Left renal pelvis (tissue), 4 donors: ENCODE data around the gene VRK2. TPM values are rescaled to one million over a fixed set of nuclear protein-coding genes. Genes with fewer than 3 reads are reported as not detected.

ENCODE experiments used
- DNase-seq, 4 donors: peaks; one replicate each; pipeline ENCODE4 v3.0.0-alpha.2; 2013; ENCODE audit warnings: low read depth in 4 of 4, low spot score in 3 of 4
- polyA plus RNA-seq, 4 donors: library from polyadenylated mRNA; unstranded; fragments of 120-200 nt; gene quantifications; one replicate each; pipeline ENCODE4 v1.2.1, GENCODE V29; 2013; ENCODE audit not compliant: insufficient read length in 4 of 4

VRK2 gene
- 10 to 100 TPM; 18.5 to 25.8 (median 22.1) TPM for polyA plus RNA-seq

DNA sequence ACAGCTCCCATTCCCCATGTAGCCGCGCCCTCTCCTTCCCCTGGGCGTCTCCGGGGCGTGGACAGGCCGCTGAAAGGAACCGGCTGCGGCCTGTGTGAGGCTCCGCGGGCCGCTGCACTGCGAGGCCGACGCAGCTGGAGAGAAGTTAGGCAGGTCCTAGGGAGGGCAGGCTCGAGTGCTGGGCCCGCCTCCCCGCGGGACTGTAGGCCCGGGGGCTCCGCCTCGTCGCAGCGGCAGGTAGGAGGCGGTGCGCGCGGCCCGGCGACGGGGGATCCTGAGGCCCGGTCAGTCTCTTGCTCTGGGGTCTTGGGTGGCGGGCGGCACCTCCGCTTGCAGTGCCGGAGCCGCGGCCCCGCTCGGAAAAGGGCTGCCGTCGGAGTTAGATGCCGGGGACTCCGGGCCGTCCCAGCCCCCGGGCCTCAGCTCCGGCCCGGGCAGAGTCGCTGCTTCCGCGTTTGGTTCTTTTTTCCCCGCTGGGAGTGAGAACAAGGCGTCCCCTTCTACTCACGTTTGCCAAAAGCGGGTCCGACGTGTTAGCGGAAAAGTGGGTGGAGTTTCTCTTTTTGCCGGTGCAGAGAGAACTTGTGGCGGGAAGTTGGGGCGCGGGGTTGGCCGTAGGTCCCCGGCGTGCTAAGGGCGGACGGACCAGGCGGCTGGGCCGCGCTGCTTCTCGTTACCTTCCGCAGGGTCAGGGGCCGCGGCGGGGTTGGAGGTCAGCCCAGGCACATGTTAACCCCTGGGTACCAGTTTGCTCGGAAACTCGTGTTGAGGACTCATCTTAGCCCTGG lies at the start of gene VRK2:
Gene VRK2, plus strand, starts transcription at position 222 of the 788 bp plus-strand sequence. CDS start 2,026 bp downstream, outside the sequence.
- DNase-seq = peak; percentile 71 to 81 (median 78)

DNA sequence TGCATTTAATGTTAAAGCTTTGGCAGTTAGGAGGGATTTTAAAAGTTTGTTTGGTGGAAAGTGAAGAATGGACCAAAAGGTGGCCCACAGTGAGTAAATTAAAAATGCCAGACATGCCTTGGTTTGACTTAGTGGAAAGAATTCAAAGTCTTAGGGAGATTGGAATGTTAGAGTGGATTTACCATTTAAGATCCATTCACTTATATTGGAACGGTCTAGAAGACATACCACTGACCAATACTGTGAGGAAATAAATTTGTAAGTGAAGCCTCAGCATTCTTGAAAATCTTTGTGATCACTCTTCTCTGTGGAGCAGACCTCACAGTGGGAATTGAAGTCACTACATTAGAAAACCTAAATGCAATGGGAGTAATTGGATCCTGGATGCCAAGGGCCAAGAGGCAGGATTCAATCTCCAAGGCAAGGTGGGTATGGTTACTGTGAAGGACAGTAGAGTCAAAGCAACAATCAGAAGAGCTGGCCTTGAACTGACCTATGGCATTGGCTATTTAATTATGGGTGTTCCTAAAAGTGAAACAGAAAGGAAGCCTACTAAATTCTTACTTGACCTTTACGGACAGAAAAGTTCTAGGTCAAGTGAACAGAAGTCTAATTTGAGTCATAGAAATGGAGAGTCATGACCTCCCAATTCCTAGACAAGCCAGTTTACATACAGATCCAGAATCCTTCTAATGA lies 40.2 kb upstream of the VRK2 start:
- DNase-seq = no peak

DNA sequence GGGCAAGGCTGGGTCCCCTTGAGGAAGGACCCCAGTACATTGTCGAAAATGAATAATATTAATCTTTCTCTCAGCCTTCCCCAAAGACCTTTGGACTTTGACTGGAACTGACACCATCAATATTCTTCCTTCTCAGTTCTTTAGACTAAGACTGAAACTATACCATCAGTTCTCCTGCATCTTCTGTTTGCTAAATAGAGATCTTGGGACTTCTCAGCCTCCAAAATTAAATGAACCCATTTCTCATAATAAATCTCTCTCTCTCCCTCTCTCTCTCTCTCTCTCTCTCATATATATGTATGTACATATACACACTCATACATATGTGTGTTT lies 39.7 kb upstream of the VRK2 start:
- no peak for DNase-seq

DNA sequence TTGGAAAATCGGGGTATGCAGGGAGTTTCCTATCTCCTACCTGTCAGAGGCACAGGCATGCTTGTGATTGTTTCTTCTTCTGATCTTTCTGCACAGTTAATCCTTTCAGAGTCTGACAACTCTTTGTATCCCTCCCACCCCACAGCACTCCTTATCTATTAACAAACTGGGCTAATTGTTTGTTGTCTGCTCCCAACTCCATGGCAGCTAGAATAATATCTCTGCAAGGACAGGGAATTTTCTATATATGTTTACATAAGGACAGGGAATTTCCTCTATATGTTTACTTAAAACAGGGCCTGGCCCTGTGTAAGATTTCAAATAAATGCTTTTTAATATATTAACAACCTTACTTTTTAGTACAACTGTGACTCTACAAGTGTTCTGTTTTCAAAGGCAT lies 36.0 kb upstream of the VRK2 start:
- DNase-seq = no peak

DNA sequence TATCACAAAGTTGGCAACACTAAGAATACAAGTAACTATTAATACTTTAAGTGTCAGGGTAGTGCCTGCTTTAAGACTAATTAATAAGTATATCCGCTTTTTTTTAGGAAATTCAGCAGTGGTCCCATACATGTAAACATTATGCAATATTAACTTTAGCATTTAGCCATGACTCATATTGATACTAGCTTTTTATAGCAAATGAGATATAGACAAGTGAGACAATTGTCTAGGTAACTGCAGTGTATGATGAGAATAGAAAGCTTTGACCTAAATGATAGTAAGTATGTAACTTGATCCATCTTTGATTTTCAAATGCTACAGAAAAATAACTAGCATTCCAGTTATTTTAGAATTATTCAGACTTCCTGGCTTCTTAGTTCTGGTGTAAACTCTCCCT lies 27.4 kb upstream of the VRK2 start:
- DNase-seq = no peak

DNA sequence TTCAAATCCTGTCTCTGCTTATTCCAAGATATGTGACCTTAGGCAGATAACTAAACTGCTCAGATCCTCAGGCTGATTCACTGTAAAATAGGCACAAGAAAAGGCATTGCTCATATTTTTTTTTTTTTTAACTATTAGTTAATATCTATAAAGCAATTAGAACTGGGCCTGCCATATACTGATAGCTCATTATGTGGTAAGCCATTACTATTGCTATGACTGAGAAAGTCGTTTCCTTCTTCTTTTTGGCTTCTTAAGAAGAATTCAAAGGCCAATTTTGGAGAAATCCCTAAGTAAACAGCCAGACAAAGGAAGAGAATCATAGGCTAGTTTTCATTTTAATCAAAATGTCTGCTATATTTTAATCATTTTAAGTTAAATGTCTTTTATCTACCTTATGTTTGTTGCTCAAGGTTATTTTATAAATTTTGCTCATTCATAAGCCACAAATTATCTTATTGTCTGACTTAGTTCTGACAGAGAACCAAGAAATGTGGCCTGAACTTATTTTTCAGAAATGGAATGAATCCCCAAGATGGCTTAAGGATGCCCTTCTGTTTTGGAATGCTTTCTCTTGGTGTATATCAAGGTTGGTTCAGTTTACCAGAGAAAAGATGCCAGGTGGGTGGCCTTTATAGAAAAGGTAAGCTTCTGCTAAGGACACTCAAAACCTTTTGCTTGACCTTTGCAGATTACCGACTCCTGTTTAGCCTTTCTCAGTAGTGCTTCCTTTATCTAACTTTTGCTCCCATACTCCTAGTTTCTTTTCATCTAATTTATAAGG lies 21.3 kb upstream of the VRK2 start:
- DNase-seq = no peak

DNA sequence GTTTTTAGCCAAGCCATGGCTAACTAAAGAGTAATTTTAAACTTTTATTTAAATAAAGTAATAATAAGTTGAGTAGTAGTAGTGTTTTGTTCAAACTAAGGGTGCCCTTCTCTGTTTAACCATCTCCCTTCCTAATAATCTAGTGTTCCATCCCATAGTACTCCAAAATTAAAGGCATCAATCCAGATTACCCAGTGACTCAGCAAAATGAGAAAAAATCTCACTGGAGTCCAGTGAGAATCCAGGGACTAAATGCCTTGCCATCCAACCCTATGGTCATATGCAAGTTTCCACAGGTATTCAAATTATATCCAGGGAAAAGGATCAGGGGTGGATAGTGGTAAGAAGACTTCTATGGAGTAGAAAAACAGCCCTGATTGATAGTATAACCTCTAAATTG lies 19.6 kb upstream of the VRK2 start:
- no peak for DNase-seq

DNA sequence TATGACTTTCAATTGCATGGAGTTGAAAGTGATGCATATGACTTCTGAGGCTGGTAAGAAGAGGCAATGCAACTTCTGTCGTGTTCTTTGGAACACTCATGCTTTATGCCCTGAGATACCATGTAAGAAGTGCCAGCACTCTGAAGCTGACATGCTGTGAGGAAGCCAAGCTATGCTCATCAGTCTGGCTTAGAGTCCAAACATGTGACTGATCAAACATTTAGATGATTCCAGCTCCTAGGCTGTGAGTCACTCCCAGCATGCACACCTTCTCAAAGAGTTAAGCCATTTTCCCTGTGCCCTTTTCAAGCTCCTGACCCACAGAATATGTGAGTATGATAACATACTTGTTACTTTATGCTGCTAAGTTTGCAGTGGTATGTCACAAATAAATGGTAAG lies 15.8 kb upstream of the VRK2 start:
- DNase-seq = no peak

DNA sequence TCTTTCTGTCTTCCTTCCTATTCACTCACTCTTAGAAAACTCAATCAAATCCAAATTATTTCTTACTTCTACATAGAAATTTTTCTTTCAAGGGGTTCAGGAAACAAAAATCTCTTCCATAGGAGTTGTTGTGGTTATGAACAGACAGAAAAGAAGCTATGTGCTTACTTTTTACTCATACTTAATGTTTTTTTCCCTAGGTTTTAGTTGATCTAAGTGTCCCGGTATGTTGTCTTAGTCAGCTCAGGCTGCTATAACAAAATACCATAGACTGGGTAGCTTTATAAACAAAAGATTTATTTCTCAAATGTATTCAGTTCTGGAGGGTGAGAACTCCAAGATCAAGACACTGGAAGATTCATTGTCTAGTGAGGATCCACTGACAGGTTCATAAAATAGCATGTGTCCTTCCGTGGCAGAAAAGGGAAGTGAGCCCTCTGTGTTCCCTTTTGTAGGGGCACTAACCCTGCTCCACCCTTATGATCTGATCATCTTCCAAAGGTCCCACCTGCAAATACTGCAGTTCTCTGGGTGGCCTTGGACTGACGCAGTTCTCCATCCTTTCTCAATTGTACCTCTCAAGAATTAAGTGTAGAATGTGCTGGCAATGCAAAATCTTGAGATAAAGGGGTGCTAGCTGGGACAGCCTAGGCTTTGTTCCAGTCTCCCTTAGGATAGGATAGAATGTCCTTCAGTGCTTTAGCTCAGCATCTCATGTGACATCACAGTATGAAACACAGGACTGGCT lies 14.4 kb upstream of the VRK2 start:
- no peak for DNase-seq

DNA sequence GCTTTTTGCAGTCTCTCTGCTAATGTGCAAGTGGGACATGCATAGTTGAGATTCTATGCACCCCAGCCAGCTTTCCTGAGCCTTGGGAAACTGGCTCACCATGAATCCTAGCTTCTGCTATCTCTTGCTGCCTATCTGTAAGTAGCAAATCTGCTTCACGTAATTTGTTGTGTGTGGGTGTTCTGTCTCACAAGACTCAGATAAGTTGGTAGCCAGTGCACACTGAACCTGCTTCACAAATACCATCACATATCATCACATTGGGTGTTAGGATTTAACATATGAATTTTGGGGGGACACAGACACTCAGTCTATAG lies 13.9 kb upstream of the VRK2 start:
- DNase-seq = no peak

DNA sequence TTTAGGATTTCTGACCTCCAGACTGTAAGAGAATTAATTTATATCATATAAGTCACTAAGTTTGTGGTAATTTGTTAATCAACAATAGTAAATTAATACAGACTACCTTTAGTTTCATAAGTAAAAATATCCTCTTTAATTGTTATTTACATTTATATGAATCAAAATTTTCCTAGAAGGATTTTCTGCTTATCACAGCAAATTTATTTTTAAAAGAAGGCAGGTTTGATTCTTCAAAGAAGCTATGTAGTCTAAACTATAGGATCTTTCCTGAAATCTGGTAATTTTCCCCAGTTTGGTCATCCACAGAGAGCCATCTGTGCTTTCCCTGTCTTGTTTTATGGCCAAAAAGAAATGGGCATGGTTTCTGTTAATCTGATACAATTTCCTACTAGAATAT lies 13.1 kb upstream of the VRK2 start:
- no peak for DNase-seq

DNA sequence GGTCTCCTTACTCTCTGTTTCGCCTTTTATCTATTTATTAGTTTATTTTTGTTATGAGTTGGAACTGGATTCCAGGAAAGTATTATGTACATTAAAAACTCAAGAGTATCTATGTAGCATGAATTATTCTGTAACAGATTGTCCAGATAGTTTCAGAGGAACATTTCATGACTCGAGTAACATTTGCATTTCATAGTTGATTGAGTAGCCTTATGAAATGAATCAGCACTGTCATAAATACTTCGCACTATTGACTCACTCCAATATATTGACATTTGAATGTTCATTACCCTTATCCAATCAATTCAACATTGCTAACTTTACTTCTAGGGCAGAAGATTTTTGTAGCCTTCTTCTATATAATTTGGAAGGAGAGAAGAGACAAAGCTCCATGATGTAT lies 11.3 kb upstream of the VRK2 start:
- DNase-seq = no peak

DNA sequence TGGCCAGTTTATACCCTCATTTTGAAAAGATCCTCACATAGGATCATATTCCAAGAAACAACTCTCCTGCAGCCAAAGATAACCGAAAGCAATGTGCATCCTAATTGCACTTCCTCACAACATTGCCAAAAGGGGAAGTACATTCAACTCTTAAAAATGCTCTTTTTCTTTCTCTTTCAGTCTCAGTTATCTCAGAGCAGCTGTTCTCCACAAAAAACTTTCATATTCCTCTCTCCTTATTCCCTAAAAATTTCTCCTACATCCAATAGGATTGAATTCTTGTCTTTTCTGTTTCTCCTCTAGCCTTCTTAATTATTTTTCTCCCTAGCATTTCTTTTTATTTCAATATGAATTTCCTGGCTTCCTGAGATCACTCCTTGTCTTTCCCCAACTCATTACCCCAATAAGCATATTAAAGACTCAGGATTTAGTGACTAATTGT lies 7.4 kb upstream of the VRK2 start:
- DNase-seq = no peak

DNA sequence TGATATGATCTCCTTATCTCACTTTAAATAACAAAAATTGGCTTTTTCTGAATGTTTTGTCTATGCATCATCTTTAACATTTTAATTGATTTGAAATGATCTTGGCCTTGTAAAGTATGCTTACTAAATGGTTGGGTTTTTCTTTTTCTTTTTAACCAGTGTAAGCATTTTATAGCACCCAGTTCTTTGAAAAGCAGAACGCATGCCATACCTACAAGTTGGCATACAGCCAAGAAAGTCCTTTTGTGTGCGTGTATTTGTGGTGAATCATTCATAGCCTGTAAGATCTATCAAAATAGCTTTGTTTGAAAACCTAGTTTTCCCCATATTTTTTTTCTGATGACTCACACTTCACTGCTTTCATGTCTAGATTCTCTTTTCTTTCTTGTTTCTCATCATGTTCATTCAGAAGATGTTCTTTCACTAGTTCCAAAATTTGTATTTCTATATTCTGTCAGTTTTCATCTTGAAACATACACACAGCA lies 4.1 kb upstream of the VRK2 start:
- peak in 3 of 4 donors; percentile 10 to 21 (median 14) for DNase-seq

DNA sequence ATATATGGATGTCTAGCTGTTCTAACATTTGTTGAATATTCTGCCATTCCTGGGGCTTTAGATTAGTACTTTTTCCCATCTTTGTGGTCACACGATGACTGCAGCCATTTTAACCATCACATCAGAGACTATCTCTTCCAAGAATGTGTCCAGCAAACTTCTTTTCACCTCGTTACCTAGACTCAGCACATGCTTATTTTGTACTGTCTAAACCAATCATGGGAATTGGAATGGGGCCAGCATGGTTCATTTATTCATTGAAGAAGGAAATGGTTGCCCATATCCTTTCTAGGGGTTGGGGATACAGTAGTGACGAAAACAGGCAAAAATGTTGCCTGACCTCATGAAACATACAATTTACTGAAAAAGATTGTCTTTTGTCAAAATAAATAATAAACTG lies 2.5 kb upstream of the VRK2 start:
- no peak for DNase-seq

DNA sequence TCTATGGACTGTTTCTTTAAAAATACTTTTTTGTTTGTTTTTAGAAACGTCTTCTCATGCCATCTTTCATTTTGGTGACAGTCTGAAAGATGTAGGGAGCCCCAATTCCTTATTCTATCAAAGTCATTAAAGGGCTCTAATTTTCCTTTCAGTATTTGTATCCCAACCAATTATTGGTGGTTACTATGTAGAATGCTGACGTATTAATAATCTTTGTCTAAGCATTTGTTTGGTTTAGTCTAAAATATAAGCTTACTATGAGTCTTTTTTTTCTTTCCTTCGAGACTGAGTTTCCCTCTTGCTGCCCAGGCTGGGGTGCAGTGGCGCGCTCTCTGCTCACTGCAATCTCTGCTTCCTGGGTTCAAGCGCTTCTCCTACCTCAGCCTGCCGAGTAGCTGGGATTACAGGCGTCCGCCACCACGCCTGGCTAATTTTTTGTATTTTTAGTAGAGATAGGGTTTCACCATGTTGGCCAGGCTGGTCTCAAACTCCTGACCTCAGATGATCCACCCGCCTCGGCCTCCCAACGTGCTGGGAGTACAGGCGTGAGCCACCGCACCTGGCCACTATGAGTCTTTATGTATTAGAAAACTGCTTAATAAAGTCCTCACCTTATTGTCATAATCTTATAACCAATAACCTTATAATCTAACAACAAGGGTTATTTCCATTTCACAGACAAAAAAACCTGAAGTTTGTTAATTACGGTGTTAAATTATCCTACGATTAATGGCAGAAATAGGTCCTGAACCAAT lies 849 bp upstream of the VRK2 start:
- DNase-seq = no peak

DNA sequence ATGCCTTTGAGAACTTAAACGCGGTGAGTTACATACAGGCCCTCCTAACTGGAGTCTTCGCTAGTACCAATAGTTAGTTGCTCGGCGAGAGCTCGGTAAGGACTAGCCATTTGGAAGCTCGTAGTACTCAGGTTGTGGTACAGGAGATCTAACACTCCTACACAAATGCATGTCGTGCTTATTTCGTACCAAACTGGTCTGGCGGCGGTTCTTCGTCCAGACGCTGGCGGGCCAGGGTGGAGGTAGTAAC lies 346 bp upstream of the VRK2 start:
- no peak for DNase-seq

DNA sequence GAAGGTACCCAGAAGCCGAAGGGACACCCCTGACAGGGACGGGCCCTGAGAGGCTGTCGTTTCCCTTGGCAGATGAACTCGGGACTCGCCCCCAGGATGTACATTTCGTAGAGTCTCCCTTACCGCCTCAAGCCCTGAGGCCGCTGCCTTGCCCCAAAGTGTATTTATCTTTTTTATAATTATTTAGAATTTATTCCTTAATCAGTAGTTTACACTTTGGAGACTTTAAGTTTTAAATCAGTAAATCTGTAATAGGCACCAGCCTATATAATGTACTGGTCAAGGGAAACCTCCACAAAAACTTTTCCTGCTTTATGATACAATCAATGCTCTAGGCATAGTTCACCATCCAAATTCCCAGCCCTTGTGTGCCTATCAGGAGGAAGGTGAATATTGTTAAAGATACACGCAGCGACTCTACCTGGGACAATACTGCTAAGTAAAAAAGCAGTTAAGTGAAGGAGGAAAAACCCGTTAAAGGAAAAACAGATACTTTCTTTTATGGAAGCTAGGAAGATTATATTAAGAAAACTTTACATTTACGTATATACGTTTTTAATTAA lies 848 bp downstream of the VRK2 start:
- peak in 1 of 4 donors; percentile 2 for DNase-seq

DNA sequence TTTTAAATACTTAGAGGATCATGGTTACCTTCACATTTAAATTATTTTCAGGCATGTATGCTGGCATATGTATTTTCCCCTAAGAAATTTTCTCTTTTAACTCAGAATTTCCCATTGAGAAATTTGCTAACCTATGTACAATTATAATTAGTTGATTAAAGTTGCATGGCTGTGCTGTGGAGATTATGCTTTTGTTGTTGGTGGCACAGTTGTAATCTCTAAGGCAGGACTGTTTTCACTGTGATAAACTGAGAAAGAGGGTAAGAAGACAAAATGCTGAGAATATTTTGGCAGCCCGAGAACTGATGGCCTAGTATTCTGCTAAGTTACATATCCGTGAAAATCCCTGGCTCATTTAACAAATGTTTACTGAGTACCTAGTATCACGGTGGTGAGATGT lies 1.4 kb downstream of the VRK2 start:
- no peak for DNase-seq

DNA sequence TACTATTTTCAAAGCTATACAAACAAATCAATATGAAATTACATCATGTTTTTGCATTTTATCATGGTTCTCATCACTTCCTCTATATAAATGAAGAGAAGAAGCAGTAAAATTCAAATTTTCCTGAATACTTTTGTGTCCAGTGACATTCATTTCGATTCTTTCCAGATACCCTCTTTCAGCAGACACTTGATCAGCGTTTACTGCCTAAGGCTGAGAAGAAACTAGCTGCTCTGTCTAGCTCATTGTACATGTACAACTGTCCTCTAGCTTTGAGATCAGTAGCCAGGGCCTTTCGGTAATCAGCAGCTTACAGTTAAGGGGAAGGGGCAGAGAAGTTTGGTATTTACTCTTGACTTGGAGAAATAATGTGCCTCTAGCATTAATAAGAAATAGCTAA lies 4.8 kb downstream of the VRK2 start:
- DNase-seq = no peak
